HG03457 (cell line): ENCODE results near the gene ARHGEF4.

Experiments
- ATAC-seq: cut with Tn5 transposase; IDR thresholded peaks from one replicate; pipeline ENCODE4 v1.9.1; 2021; ENCODE audit warnings: moderate number of reproducible peaks; ENCODE audit not compliant: unreplicated experiment

The ARHGEF4 gene

GRCh38 chr2:131034122-131035051, 197.7 kb downstream of the ARHGEF4 start:
- ATAC-seq, result no peak

- no peak for ATAC-seq
Observed at GRCh38 chr2:131035112-131035825, 198.6 kb downstream of the ARHGEF4 start.

DNA sequence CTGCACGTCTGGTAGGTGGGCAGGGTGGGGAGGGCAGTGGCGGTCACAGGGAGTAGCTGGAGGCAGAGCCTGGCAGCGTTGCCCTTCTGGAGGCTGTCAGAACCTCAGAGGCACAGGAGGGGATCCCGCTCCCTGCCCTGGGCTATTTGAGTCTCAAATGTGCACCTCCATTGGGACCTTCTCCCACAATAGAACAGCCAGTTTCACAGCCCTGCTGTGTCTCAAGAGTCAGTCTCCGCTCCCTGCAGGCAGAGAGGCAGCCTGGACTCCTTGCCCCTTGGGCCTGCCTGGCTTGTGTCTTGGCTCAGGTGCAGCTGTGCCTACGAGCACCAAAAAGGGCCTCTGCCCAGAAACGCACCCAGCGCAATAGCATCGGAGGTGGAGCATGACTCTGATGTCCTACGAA, 199.1 kb downstream of the ARHGEF4 start:
- no peak for ATAC-seq

- no peak for ATAC-seq
Observed at GRCh38 chr2:131036269-131036668, 199.6 kb downstream of the ARHGEF4 start.

DNA sequence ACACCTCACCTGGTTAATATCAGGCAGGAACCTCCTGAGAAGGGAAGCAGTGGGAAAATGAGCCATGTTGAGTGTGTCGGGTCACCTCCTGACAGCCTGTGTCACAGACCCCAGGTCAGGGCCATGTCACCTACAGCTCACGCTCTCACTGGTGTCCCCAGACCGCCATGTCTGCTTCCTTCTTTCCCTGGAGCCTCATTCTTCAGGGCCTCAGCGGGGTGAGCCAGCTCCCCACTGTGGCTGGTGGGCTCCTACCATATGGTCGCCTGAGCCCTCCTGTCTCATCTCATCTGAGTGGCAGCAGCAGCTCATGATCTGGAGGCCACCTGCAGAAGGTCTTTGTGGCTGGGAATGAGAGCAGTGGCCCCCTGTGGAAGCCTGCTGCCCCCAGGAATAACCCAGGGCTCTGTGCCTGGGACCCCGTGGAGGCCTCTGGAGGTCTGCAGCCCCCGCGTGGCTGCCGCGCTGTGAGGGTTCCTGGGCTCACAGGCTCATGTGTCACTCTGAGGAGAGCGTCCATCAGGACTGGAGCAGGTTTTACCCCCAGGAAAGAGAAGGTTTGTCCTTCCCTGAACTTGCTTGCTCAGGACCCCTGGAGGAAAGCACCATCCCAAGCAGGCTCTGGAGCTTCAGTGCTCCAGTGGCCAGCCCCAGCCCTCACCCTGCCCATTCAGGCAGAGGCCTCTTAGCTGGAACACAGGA, 200.1 kb downstream of the ARHGEF4 start:
- ATAC-seq, result no peak

DNA sequence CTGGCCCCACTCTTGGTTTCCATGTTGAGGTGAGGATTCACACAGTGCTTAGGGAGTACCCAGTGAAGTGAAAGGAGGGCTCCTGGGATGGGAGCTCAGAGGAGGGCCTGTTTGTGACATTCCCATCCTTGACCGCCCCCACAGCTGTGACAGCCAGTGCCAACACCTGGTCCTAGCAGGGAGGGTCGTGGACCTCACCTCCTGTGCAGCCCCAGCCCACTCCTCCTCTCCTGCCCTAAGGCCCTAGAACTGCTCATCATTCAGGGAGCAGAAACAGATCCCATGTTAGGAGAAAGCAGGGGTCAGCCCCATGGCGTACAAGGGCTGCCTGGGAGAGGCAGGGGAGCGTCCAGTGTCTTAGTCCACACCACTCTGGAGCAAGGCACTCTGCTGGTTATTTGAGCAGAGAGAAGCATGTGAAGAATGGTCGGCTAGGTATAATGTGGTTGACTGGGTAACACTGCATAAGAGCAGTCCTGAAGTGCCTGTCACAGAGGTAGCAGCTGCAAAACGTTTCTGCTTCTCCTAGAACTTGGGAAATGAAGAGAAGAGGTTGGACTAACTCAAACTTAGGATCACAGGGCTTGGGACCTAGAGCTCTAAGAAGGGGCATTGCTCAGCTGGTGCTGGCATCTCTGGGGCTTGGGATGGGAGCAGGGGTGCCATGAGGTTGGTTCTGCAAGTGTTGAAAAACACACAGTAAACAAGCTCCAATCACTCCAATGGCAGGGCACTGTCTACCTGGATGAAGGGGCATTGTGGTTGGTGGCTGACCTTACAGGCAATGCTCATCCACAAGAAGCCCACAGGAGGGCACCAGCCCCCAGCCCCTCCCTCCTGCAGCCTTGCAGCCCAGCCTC, 200.9 kb downstream of the ARHGEF4 start:
- no peak for ATAC-seq

GRCh38 chr2:131038258-131039100, 201.8 kb downstream of the ARHGEF4 start:
- no peak for ATAC-seq

GRCh38 chr2:131039101-131039440, 202.4 kb downstream of the ARHGEF4 start:
- no peak for ATAC-seq

DNA sequence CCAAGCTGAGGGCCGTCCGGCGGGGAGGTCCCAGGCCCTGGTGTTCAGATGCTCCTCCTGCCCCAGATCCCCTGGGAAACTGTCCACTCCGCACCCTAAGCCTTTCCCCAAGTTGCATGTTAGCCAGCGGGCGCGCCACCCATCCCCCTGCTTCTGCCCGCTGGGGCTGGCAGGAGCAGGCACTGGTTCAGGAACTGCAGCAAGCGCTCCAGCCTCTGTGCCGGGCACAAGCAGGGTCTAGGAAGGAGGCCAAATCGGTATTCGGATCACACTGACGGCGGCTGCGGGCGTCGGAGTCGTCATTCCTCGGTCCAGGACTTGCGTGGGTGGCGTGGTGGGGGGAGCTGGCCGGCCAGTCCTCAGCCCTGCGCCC, 202.8 kb downstream of the ARHGEF4 start:
- no peak for ATAC-seq

DNA sequence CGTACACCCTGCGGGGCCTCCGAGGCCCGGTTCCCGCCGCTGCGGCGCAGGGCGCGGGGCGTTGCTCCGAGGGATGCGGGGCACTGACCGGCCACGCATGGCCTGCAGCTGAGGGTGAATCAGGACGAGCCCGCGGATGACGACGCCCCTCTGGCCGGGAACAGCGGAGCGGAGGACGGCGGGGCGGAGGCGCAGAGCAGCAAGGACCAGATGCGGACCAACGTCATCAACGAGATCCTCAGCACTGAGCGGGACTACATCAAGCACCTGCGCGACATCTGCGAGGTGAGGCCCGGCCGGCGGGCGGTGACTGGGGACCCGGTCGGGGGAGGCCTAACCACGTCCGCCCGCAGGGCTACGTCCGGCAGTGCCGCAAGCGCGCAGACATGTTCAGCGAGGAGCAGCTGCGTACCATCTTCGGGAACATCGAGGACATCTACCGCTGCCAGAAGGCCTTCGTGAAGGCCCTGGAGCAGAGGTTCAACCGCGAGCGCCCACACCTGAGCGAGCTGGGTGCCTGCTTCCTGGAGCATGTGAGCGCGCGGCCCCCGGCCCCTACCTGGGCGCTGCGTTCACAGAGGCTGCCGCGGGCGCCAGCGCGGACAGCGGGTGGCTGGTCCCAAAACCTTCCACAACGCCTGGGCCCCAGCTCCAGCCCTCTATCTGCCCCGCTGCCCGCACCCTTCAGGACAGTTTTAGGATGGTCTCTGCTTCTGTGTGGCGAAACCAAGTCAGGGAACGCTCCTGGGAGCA, 203.4 kb downstream of the ARHGEF4 start:
- no peak for ATAC-seq

DNA sequence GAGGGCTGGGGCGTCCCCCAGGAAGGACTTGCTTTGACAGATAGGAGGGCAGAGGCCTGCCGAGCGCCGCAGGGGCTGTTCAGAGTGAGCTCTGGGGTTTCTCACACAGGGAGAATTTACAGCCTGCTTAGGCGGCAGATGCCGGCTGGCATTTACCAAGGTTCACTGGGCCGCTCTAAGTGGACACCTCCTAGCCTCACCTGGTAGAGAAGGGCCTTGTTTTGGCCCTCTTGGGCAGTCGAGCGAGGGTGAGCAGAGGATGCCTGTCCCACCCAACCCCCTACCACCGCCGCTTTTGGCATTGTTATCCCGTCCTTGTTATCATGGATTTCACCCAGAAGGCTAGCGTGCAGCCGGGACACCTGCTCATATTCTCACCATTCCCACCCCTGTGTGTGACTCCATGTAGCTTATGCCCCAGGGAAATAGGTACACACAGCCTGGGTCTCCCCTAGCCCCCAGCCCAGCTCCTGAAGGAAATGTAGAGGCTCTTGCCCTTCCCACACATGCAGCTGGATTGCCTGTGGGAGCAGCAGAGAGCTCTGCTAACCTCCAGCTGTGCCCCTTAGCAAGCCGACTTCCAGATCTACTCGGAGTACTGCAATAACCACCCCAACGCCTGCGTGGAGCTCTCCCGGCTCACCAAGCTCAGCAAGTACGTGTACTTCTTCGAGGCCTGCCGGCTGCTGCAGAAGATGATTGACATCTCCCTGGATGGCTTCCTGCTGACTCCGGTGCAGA, 204.1 kb downstream of the ARHGEF4 start:
- no peak for ATAC-seq

- no peak for ATAC-seq
Observed at GRCh38 chr2:131041402-131042147, 204.9 kb downstream of the ARHGEF4 start.

DNA sequence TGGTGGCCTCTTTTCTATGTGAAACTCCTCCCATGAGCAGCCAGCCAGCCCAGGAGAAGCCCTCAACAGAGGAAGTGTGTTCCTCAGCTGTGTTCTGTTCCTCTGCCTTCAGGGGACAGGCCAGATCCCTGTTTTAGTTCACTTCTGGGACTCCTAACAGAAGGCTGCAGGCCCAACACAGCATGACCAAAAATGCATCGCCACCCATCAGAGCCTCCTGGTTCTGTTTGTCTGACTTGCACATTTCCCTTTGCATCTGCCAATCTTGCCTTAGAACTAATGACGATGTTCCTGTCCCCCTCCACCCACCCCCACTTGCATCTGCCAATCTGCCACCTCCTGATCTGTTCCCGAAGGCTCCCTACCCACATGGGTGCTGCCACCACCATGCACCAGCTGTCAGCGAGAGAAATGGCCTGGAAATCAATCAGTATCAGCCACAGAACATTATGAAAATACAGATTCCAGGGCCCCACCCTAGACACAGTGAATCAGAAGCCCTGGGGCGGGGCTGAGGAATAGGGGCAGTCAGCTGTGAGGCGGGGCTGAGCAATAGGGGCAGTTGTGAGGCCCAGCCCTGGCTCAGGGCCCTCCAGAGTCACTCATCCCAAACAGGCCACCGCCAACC, 205.5 kb downstream of the ARHGEF4 start:
- ATAC-seq, result no peak

DNA sequence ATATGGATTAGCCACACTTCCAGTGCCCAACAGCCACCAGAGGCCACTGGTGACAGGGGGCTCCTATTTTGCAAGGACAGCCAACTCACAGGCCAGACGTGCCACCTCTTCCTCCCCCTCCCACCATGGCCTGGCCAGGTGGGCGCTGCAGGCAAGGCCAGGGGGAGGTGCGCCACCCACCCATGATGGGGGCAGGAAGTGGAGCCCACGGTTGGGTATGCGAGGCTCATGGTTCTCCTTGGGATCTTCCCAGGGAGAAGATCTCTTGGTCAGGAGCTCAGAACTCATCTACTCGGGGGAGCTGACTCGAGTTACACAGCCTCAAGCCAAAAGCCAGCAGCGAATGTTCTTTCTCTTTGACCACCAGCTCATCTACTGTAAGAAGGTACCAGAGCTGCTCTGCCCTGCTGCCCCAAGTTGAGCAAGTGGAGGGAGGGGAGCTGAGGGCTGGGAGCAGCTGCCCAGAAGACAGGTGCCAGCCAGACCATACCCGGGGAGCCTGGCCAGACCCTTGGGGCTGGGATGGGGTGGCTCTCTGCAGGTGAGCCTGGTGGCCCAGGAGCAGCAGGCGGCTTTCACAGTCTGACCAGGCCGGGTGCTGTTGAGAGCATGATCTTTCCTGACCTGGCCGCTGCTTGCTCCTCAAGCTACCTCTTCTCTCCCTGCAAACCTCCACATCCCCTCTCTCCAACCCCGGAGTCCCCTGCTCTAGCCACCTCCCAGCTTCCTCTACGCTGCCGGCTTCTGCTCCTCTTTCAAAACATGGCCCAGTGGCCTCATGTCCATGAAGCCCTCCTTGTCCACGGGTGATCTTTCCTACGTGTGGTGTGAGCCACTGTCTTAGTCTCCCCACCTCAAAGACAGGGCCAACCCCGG, 206.7 kb downstream of the ARHGEF4 start:
- ATAC-seq, result no peak

- no peak for ATAC-seq
Observed at GRCh38 chr2:131044075-131044756, 207.5 kb downstream of the ARHGEF4 start.

- ATAC-seq, result no peak
Observed at GRCh38 chr2:131044757-131045150, 208.0 kb downstream of the ARHGEF4 start.
